ENCODE results near the gene RIMBP2. TPM values are rescaled to one million over a fixed set of nuclear protein-coding genes. Genes with fewer than 3 reads are reported as not detected.

Gene RIMBP2
- total and polyA plus RNA-seq, 9 donors = 1.1 to 16.2 (median 3.5) TPM

- 68 to 73% (median 71%) methylated on average over 16 to 17 of the region's 17 CpGs for WGBS, 3 donors
- H3K4me1 ChIP-seq (ENCODE audit: insufficient read depth) = no peaks in the 10 kb centered on the region
- no peak overlapping the region for H3K4me3 ChIP-seq
- DNase-seq = no peak
- H3K36me3 ChIP-seq = no peaks in the 10 kb centered on the region
- H3K27ac ChIP-seq = no peak overlapping the region
- no peaks in the 10 kb centered on the region for H3K27me3 ChIP-seq
- intact Hi-C loops (cut with DNase I) = no loop called here
- TF ChIP-seq EP300 (IDR thresholded peaks at IDR 0.05) (no peak), POLR2A (IDR thresholded peaks at IDR 0.05) (no peak)
- TF ChIP-seq, protein P1, sequence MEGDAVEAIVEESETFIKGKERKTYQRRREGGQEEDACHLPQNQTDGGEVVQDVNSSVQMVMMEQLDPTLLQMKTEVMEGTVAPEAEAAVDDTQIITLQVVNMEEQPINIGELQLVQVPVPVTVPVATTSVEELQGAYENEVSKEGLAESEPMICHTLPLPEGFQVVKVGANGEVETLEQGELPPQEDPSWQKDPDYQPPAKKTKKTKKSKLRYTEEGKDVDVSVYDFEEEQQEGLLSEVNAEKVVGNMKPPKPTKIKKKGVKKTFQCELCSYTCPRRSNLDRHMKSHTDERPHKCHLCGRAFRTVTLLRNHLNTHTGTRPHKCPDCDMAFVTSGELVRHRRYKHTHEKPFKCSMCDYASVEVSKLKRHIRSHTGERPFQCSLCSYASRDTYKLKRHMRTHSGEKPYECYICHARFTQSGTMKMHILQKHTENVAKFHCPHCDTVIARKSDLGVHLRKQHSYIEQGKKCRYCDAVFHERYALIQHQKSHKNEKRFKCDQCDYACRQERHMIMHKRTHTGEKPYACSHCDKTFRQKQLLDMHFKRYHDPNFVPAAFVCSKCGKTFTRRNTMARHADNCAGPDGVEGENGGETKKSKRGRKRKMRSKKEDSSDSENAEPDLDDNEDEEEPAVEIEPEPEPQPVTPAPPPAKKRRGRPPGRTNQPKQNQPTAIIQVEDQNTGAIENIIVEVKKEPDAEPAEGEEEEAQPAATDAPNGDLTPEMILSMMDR (IDR thresholded peaks at IDR 0.05) = no peak
- no peaks in the 10 kb centered on the region for H3K9me3 ChIP-seq
Measured at GRCh38 chr12:130673036-130673705, 42.9 kb downstream of the RIMBP2 start.

DNA sequence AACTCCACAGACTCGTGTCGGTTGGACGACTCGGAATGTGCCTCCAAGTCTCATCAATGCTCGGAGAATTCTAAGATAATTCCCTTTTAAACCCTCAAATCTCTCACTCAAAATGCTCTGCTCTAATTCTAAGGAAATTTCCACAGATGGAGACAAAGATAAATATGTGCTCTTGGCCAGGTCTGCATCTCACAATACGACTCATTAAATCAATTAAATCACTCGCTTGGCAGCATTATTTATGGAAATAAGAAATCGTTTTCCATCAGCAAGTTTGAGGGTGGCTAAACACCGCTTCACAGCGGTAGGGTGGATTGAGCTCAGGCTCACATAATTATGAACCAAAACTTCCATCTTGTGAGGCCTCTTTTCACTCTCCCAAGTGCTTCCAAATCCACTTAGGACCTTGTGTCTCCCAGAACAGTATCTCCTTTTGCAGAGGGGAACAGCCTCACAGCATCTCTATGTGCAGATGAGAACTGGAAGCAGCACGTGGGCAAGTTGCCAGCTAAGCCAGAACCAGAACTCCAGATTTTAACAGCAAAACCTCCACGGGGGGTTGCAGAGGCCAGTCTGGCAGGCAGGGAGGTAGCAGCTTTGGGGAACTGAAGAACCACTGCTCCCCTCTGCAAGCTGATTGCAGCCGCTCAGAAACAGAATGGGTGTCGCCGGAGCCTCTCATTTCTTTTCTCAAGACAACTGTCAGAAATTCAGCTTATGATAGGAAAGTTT lies 43.8 kb downstream of the RIMBP2 start:
- Histone ChIP-seq H3K4me1 (ENCODE audit: insufficient read depth) (no peaks in the 10 kb centered on the region), H3K27me3 (no peaks in the 10 kb centered on the region), H3K36me3 (no peaks in the 10 kb centered on the region), H3K27ac (no peak overlapping the region), H3K4me3 (no peak overlapping the region), H3K9me3 (no peaks in the 10 kb centered on the region)
- TF ChIP-seq, protein P1 (IDR thresholded peaks at IDR 0.05) = no peak
- TF ChIP-seq EP300 (IDR thresholded peaks at IDR 0.05) = no peak
- TF ChIP-seq POLR2A (IDR thresholded peaks at IDR 0.05) = no peak
- no peak for DNase-seq
- intact Hi-C loops (cut with DNase I) = no loop called here
- 64 to 76% (median 70%) methylated on average over 15 of the region's 15 CpGs for WGBS, 3 donors

DNA sequence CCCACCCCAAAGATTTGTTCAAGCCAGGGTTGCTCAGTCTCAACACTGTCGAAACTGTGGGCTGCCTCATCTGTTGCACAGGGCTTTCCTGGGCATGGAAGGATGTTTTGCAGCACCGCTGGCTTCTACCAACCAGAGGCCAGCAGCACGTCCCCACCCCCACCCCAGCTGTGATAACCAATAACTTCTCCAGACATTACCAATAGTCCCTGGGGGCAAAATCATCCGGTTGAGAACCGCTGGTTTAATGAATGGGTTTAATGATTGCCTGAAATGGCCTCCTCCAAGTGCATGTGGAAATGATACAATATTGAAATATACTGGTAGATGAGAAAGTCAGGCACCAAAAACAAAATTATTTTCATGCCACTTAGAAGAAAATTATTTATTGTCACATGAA lies 44.5 kb downstream of the RIMBP2 start:
- H3K4me1 ChIP-seq (ENCODE audit: insufficient read depth) = no peaks in the 10 kb centered on the region
- WGBS, 3 donors = 88 to 89% (median 88%) methylated on average over 5 of the region's 5 CpGs
- H3K36me3 ChIP-seq = no peaks in the 10 kb centered on the region
- H3K9me3 ChIP-seq = no peaks in the 10 kb centered on the region
- intact Hi-C loops (cut with DNase I) = no loop called here
- DNase-seq = no peak
- H3K27me3 ChIP-seq = no peaks in the 10 kb centered on the region
- no peak for TF ChIP-seq EP300 (IDR thresholded peaks at IDR 0.05)
- no peak for TF ChIP-seq POLR2A (IDR thresholded peaks at IDR 0.05)
- TF ChIP-seq, protein P1 (IDR thresholded peaks at IDR 0.05) = no peak
- H3K27ac ChIP-seq = no peak overlapping the region
- no peak overlapping the region for H3K4me3 ChIP-seq

DNA sequence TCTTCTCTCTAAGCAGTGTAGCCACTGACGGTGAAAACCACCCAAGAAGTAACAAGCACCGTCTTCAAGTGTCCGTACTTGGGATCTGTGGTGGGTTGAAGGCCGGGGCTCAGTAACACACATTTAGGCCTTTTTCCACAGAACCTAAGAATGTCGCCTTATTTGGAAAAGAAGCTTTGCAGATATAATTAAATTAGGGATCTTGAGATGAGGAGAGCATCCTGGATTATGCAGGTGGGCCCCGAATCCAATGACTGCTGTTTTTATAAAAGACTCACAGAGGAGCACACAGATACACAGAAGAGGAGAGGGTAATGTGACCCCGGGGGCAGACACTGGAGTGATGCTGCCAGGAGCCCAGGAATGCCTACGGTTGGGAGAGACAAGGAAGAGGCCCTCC lies 46.3 kb downstream of the RIMBP2 start:
- intact Hi-C loops (cut with DNase I) = no loop called here
- no peak for TF ChIP-seq EP300 (IDR thresholded peaks at IDR 0.05)
- TF ChIP-seq, protein P1 (IDR thresholded peaks at IDR 0.05) = no peak
- no peak for TF ChIP-seq POLR2A (IDR thresholded peaks at IDR 0.05)
- H3K27me3 ChIP-seq = no peaks in the 10 kb centered on the region
- no peak overlapping the region for H3K27ac ChIP-seq
- DNase-seq = no peak
- no peaks in the 10 kb centered on the region for H3K4me1 ChIP-seq (ENCODE audit: insufficient read depth)
- H3K9me3 ChIP-seq = no peaks in the 10 kb centered on the region
- 77 to 80% (median 77%) methylated on average over 8 of the region's 8 CpGs for WGBS, 3 donors
- no peaks in the 10 kb centered on the region for H3K36me3 ChIP-seq
- H3K4me3 ChIP-seq = no peak overlapping the region
